HG02759 (cell line): ENCODE data around the gene MFSD11.
"Not testable (repeated sequence)": the region's sequence is repeated elsewhere in the genome, so short reads cannot be mapped to it uniquely, and the experiment has no call there.

ENCODE experiments used
- ATAC-seq: cut with Tn5 transposase; IDR thresholded peaks from one replicate; pipeline ENCODE4 v1.9.1; 2021; ENCODE audit warnings: mild to moderate bottlenecking, moderate library complexity; ENCODE audit not compliant: unreplicated experiment

MFSD11 gene

GRCh38 chr17:76745785-76746184, 7.9 kb downstream of the MFSD11 start:
- not testable (repeated sequence) for ATAC-seq

DNA sequence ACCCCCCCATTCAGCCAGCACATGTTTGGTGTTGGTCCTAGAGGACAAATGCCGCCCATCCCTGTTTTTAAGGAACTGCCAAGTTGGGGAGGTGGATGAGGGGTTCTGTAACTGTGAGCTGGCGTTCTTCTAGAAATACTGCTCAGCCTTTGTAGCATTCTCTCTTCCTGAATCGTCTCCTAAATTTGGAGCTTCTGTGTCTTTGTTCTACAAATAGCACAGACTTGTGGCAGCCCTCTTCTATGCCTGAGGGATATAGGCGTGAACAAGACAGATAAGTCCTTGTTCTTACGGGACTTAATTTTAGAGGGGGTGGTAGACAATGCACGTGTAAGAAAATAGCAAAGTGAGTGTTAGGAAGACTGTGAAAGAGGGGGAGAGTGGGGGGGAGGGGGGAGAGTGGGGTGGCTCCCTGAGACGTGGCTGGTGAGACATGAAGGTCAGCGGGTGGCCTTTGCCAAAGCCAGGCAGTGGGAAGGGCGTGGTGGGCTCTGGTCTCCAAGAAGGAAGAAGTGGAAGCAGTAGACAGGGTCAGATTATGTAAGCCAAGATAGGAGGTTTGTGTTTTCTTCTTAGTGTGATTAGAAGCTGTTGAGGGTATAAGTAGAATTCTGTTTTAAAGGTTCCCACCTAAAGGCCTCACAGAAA, 9.9 kb downstream of the MFSD11 start:
- ATAC-seq = no peak

DNA sequence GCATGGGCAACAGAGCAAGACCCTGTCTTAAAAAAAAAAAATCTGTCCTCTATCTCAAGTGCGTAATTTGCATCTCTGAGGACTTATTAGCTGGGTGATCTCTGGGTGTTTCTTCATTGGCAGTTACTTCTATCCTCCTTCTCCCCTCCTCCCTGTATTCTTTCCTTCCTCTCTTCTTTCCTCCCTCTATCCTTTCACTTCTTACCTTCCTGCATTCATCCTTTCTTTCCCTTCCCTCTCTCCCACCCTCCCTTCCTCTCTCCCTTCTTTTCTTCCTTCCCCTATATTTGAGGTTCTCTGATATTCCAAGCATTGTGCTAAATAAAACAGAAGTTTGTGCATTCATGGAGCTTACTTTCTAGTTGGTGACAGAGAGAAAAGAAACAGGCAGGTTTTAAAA, 10.7 kb downstream of the MFSD11 start:
- ATAC-seq = no peak

DNA sequence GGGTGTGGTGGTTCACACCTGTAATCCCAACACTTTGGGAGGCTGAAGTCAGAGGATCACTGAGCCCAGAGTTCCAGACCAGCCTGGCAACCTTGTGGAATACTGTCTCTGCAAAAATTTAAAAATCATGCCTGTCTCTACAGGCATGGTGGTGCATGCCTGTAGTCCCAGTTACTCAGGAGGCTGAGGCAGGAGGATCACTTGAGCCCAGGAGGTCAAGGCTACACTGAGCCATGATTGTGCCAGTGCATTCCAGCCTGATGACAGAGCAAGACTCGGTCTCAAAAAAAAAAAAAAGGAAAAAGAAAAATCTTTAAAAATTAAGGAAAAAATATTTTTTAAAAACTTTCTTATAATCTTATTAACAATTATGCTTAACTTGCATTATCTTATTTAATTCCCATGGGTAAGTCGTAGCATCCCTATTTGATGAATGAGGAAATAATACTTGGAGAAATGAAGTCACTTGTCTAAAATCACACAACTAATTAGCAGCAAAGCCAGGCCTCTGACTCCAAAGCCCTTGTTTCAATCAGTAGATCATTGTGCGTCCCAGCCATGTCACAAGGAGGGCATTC, 13.6 kb downstream of the MFSD11 start:
- no peak for ATAC-seq

GRCh38 chr17:76752006-76752405, 14.1 kb downstream of the MFSD11 start:
- ATAC-seq = no peak

GRCh38 chr17:76753061-76753961, 15.4 kb downstream of the MFSD11 start:
- ATAC-seq = no peak

DNA sequence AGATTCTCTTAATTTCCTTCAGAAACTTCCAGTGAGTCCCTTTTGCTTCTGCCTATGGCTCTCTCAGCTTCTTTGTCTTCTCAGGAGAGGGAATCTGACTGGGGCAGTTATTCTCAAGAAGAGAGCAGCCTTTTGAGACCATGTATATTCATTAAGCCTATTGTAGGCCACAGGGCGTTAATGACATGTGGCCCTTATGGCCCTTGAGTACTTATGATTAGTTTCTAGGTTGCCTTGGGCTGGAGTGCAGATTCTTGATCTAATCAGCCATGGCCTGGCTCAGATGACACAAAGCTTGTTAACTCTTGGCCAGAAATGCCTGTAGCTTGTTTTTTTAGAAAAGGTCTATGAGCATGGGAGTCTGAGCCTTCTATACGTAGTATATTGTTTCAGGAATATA, 17.4 kb downstream of the MFSD11 start:
- no peak for ATAC-seq

- no peak for ATAC-seq
Observed at GRCh38 chr17:76757256-76757655, 19.3 kb downstream of the MFSD11 start.

DNA sequence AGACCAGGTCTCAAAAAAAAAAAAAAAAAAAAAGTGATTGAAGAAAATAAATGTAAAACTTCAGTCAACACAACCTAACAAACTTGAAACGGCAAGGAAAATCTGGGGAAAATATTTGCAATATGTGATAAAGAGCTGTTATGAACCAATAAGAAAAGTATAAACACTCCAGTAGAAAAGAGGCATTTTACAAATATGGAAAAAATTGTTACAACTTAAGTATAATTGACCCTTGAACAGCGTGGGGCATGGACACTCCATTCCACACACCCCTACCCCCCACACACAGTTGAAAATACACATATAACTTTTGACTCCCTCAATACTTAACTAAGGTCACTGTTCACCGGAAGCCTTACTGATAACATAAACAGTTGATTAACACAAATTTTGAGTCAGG, 20.7 kb downstream of the MFSD11 start:
- ATAC-seq = no peak

GRCh38 chr17:76772842-76773525, 35.1 kb downstream of the MFSD11 start:
- no peak for ATAC-seq

DNA sequence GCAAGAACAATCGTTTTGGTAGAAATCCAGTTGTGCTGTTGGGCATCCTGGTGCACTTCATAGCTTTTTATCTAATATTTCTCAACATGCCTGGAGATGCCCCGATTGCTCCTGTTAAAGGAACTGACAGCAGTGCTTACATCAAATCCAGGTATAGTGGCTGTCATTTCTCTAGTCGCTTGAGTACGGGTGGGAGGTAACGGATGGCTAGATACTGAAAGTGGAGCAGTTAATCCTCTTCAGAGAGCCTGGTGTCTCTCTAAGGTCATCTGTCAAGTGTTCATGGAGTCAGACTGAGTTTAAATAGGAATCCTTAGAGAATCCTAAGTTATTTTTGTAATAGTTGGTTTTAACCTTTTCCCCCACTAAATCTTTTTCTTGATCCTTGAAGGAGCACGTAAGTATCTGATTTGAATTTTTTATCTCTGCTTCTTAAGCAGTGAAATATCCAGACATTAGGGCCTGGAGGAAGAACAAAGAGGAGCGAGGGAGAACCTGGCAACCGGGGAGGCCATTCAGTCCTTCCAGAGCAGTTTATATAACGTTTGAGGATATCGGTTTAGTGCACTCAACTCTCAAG, 37.2 kb downstream of the MFSD11 start:
- no peak for ATAC-seq

DNA sequence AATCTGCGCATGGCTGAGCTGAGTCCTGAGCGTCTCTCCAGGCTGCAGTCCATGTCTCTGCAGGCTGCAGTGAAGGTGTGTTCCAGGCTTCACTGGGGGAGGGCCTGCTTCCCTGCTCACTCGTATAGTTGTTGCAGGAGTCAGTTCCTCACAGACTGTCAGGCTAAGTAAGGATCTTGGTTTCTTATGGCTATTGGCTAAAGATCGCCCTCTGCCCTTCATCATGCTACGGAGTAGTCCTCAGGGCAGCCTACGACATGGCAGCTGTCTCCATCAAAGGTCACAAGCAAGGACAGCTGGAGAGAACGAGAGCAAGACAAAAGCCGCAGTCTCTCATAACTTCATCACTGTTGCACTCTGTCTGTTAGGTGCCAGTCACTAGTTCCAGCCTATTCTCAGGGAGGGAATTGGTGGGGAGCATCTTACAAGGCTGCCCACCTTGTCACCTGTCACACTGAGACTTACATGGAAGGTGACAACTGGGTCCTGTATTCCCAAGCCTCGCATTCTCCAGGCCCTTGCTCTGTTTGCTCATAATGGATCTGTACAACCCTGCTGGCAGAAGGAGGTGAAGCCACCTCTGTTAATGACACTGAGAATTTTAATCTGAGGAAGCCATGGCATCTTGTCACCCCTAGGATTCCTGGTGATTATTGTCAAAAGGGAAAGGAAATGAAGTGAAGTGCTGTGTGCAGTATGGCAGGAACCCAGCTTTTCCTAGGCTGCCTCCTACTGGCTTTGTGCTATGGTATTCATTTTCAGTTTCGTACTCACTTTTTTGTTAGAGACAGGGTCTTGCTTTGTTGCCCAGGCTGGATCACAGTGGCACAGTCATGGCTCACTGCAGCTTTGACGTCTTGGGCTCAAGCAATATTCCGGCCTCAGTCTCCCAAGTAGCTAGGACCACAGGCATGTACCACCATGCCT, 43.4 kb downstream of the MFSD11 start:
- no peak for ATAC-seq

- ATAC-seq = no peak
Observed at GRCh38 chr17:76783146-76783545, 45.2 kb downstream of the MFSD11 start.

GRCh38 chr17:76784926-76785325, 47.0 kb downstream of the MFSD11 start:
- no peak for ATAC-seq

DNA sequence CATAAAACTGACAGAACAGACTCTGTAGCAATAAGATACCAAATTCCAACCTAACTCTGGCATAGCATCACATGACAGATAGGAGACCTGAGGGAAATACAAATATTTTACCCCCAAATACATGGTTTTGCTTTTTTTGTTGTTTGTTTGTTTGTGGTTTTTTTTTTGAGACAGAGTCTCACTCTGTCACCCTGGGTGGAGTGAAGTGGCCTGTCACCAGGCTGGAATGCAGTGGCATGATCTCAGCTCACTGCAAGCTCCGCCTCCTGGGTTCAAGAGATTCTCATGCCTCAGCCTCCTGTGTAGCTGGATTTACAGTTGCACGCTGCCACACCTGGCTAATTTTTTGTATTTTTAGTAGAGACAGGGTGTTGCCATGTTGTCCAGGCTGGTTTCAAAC, 49.9 kb downstream of the MFSD11 start:
- ATAC-seq = not testable (repeated sequence)

DNA sequence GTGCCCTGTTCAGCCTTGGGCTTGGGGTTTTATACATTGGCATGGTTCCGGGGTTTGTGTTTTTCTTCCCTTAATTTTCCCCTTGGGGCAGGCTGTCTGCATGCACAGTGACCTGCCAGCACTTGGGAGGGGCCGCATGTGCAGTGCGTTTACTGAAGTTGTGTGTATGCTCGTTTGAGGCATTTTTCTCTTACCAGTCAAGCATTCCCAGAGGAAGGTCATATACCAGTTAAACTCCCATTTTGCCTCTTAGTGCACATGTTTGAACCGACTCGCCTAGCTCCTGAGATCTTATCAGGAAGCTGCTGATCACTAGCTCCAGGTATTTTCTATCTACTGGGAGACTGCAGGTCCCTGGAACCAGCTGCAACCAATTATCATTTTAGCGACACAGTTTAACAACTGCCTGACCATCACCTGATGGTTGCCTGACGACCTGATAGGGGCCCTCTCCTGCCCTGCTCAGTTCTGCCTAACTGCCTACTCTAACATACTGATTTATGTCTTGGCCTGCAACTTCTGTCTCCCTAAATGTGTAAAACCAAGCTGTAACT, 51.4 kb downstream of the MFSD11 start:
- ATAC-seq = no peak

DNA sequence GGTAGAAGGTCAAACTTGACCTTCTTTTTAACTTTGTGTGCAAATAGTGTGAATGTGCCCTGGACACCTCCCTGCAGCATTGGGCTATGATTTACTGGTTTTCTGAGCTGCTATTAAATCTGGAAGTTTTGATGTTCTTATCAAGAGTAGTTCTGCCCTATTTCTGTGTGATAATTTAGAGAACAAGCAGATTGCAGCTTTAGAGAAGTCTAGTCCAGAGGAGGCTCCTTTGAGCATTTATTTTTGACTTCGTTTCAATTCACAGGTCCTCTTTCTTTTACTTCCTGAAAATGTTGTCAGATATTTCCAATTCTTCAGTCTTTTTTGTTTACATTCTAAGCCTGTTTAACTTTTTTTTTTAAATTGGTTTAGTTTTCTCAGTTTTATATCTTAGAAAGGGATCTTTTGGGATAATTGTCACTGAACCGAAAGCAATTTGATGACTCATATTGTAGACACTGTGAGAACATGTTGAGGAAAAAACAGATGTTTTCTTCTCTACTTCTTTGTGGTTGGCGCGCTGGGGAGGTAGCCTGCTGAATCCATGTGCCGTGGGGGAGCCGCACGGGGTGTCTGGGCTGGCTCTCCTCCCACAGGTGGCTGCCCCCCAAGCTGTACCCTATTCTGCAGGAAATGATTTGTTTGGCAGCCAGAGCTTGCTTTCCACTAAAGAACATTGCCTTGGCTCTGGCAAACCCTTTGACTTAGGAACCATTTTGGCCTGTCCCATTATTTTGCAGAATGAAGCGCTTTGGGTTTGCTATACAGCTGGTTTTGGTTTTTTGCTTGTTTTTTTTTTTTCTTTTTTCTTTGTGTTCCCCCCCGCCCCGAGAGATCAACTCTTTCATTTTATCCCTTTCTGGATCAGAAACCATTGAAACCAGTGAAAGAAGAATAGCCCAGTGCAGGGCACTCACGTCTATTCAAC, 53.4 kb downstream of the MFSD11 start:
- ATAC-seq = no peak

DNA sequence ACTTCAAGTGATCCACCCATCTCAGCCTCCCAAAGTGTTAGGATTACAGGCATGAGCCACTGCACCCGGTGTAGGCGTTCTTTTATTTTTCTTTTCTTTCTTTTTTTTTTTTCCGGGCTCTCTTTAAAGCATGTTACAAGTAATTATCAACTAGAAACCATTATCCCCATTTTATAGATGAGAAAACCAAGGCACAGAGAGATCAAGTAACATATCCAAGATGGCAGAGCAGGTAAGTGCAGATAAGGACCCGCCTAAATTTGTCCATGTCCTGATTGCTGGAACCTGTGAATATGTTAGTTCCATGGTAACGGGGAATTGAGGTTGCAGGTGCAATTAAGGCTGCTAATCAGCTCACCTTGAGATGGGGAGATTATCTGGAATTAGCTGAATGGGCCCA, 54.4 kb downstream of the MFSD11 start:
- no peak for ATAC-seq

DNA sequence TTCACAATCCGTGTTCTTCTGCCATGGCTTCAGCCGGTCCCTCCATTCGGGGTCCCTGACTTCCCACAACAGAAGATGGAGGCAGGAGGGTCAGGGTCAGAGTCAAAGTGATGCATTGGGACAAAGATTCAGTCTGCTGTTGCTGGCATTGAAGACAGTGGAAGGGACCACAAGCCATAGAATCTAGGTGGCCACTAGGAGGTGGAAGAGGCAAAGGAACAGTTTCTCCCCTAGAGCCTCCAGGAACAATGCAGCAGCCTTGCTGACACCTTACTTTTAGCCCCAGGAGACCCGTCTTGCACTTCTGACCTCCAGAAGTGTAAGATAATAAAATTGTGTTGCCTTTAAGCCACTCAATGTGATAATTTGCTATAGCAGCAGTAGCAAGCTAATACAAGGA, 55.9 kb downstream of the MFSD11 start:
- ATAC-seq = no peak
